Measurements from ENCODE around the gene CORO7.

CORO7 gene

DNA sequence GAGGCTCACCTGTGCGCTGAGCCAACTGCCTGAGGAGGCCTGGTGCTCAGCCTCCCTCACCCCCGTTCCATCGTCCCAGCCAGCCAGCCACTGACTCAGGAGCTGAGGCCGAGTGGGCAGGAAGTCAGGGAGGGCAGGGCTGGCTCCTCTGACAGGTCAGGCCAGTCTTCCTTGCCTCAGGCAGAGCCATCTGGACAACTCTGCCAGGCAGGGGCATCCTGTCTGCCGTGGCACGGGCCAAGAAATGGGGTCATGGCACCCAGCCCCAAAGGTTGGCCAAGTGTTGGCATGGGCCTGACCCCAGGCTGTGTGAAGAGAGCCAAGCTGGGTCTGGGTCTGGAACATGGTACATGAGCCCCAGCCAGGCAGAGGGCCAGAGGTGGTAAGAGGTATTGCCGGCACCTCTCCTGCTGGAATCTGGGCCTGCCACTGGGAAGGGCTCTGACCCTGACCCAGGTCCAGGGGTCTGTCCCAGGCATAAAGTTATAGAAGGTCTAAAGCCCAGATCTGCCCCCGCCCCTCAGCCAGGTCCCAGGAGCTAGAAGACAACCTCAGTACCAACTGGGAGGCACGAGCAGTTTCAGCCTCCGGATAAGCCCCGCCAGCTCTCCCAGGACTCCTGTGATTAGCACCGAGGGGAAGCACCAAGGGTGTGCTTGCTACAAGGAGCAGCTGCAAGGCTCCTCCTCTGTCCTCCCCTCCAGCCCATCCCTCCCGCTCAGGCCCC, 47.2 kb downstream of the CORO7 start:
- H3K4me3 ChIP-seq (ENCODE audit: low read depth, low read length): no peak overlapping the region
- DNase-seq (ENCODE audit: low read depth): no peak
- TF ChIP-seq, protein P1, sequence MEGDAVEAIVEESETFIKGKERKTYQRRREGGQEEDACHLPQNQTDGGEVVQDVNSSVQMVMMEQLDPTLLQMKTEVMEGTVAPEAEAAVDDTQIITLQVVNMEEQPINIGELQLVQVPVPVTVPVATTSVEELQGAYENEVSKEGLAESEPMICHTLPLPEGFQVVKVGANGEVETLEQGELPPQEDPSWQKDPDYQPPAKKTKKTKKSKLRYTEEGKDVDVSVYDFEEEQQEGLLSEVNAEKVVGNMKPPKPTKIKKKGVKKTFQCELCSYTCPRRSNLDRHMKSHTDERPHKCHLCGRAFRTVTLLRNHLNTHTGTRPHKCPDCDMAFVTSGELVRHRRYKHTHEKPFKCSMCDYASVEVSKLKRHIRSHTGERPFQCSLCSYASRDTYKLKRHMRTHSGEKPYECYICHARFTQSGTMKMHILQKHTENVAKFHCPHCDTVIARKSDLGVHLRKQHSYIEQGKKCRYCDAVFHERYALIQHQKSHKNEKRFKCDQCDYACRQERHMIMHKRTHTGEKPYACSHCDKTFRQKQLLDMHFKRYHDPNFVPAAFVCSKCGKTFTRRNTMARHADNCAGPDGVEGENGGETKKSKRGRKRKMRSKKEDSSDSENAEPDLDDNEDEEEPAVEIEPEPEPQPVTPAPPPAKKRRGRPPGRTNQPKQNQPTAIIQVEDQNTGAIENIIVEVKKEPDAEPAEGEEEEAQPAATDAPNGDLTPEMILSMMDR (IDR thresholded peaks at IDR 0.05; ENCODE audit: insufficient read depth, low read depth, low read length, missing control alignments): no peak

DNA sequence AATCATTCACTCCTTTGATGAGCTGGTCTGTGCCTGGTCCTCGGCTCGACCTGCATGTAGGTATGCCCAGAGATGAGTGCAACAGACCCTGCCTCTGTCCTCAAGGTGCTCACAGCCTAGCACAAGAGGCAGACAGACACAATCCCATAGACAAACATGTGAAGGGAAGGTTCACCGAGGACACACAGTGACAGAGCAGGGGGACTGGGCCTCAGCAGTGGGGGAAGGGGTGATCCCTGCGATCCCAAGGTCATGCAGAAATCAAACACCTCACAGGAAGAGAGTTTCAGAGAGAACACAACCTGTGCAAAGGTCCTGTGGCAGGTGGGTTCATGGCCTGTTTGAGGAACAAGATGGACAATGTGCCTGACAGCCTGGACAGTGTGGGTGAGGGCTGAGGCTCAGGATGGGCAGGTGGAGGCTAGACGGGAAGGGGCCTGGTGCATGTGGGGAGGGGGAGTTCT, 49.0 kb downstream of the CORO7 start:
- TF ChIP-seq, protein P1 (IDR thresholded peaks at IDR 0.05; ENCODE audit: insufficient read depth, low read depth, low read length, missing control alignments): no peak
- H3K4me3 ChIP-seq (ENCODE audit: low read depth, low read length): no peak overlapping the region

DNA sequence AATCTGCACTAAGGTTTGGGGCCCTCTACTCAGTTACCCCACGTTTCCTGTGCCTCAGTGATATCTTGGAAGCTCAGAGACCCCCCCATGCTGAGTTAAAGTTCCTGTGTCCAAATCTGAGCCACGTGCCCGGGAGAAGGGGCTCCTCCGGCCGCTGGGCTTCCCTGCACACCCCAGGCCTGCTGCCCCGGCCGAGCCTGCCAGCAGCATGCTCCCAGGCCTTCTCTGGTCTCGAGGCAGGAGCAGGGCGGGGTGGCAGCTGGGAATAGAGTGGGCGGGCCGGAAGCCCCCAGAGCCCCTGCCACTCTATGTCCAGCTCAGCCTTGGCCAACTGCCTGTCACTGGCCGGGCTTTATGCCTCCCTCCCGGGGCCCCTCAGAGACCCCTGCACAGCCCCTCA, 50.4 kb downstream of the CORO7 start:
- TF ChIP-seq, protein P1 (IDR thresholded peaks at IDR 0.05; ENCODE audit: insufficient read depth, low read depth, low read length, missing control alignments): no peak
- no peak for DNase-seq (ENCODE audit: low read depth)
- H3K4me3 ChIP-seq (ENCODE audit: low read depth, low read length): no peak overlapping the region

More for the DNA sequence above, 49.0 kb downstream of the CORO7 start:
- no peak for DNase-seq (ENCODE audit: low read depth)

DNA sequence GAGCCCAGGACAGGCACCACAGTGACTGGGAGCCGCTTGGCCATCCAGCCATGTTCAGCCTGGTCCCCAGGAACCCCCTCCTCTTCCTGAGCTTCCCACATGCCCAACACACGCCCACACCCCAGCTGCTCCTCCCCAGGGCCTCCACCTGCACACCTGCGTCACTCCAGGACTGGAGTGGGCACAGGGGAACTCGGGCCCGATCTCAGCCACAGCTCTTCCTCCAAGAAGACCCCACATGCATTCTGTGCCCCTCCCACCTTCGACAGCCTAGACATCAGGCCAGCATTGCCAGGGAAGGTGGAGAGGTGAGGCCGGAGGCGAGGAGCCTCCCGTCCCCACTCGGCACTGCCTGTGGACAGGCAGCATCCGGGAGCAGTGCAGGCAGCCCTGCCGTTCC, 50.8 kb downstream of the CORO7 start:
- TF ChIP-seq, protein P1 (IDR thresholded peaks at IDR 0.05; ENCODE audit: insufficient read depth, low read depth, low read length, missing control alignments): no peak
- no peak for DNase-seq (ENCODE audit: low read depth)
- H3K4me3 ChIP-seq (ENCODE audit: low read depth, low read length): no peak overlapping the region

DNA sequence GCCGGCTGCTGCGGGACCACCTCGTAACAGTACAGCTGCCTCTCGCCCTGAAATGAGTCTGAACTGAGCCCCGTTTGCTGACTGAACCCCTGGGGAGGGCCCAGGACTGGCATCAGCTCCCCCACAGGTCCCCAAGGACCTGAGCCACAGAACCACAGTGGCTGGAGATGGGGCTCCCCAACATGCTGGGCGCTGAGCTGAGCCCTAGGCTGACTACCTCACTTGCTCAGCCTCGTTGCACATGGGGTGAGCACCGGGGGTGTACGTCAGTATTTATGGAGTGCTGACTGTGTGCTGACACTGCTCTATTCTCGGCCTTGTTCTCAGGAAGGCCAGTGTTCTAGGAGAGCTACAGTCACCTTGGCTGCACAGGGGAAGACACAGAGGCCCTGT, 51.4 kb downstream of the CORO7 start:
- peak; percentile 56 for DNase-seq (ENCODE audit: low read depth)
- TF ChIP-seq, protein P1 (IDR thresholded peaks at IDR 0.05; ENCODE audit: insufficient read depth, low read depth, low read length, missing control alignments): no peak
- no peak overlapping the region for H3K4me3 ChIP-seq (ENCODE audit: low read depth, low read length)

DNA sequence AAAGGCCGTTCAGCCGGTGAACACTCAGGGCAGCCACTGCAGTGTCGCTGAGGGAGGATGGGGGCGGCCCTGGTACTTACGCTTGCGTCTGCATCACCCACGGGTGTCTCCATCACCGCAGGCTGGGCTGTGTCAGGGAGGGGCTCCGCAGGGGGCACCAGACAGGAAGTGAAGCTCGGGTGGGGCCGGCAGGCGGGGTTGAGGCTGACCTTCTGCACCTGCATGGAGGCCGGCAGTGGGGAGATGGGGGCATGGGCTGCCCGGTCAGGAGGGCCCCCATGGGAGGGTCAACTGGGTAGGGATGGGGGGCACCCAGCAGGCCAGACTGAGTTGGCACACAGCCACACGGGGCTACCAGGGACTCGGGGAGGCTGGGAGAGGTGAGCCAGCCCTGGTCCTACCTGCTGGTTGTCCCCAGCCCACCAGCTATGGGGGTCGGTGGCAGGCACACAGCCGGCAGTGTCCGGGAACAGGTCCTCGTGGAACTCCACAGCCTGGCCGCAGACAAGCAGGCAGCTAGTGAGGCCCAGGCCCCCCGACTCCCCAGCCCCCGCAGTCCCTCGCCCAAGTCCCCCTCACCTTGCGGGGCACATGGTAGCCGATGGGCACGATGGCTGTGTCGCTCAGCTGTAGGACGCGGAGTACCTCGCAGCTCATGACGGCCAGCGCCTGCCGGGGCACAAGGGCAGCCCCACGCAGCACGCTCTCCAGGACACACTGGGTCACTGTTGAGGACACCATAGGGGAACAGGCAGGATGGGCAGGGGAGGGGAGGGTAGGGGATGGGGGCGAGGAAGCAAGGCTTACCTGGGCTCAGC, 52.0 kb downstream of the CORO7 start:
- TF ChIP-seq, protein P1 (IDR thresholded peaks at IDR 0.05; ENCODE audit: insufficient read depth, low read depth, low read length, missing control alignments): no peak
- DNase-seq (ENCODE audit: low read depth): no peak
- no peak overlapping the region for H3K4me3 ChIP-seq (ENCODE audit: low read depth, low read length)
